SU-DHL-6 (cell line): ENCODE results near the gene KRT2.

Experiments used
- H2AFZ ChIP-seq: fragments of 200-600 bp; sonication (generic); 2 replicates; pipeline ENCODE4 v1.6.1; 2014; ENCODE audit warnings: low read depth, mild to moderate bottlenecking, moderate library complexity, mixed read lengths, antibody characterized with exemption, low read length; ENCODE audit not compliant: severe bottlenecking
- H3F3A ChIP-seq: fragments of 200-600 bp; shearing (Covaris generic); 2 replicates; pipeline ENCODE4 v1.6.0; 2016; ENCODE audit warnings: antibody characterized with exemption, mild to moderate bottlenecking; ENCODE audit not compliant: insufficient read depth
- H3K27ac ChIP-seq: fragments of 200-600 bp; sonication (generic); 2 replicates; pipeline ENCODE4 v1.5.1; 2016; ENCODE audit warnings: low read depth, mild to moderate bottlenecking, low read length, moderate library complexity, mixed read lengths
- H3K27me3 ChIP-seq: fragments of 200-600 bp; sonication (generic), shearing (Covaris generic); 2 replicates; pipeline ENCODE4 v1.6.0; 2014; ENCODE audit warnings: mild to moderate bottlenecking, low read length
- H3K36me3 ChIP-seq: fragments of 200-600 bp; sonication (generic); 2 replicates; pipeline ENCODE4 v1.6.1; 2014; ENCODE audit warnings: mild to moderate bottlenecking, low read length, mixed read lengths
- H3K4me2 ChIP-seq: fragments of 300-600, 200-600 bp; shearing (Covaris generic), sonication (generic); 2 replicates; pipeline ENCODE4 v1.6.0; 2014; ENCODE audit warnings: low read length, low read depth, mild to moderate bottlenecking; ENCODE audit not compliant: poor library complexity, severe bottlenecking
- H3K4me3 ChIP-seq: fragments of 200-600 bp; sonication (generic); 2 replicates; pipeline ENCODE4 v1.5.1; 2014; ENCODE audit warnings: antibody characterized with exemption, low read length, mild to moderate bottlenecking, mixed read lengths; ENCODE audit not compliant: insufficient read depth, poor library complexity, severe bottlenecking
- H3K79me2 ChIP-seq: fragments of 200-600 bp; sonication (generic); 2 replicates; pipeline ENCODE4 v1.6.1; 2014; ENCODE audit warnings: mild to moderate bottlenecking, low read length, moderate library complexity; ENCODE audit not compliant: insufficient read depth
- H3K9ac ChIP-seq: fragments of 200-600 bp; sonication (generic); 2 replicates; pipeline ENCODE4 v1.7.0; 2014; ENCODE audit warnings: mild to moderate bottlenecking, low read length
- H3K9me2 ChIP-seq: fragments of 200-600 bp; sonication (generic); replicated peaks from 2 replicates; pipeline ENCODE4 v1.6.1; 2014; ENCODE audit warnings: low read length; ENCODE audit not compliant: insufficient read depth
- H3K9me3 ChIP-seq: fragments of 200-600 bp; sonication (generic); 2 replicates; pipeline ENCODE4 v1.6.1; 2014; ENCODE audit warnings: low read length, mixed read lengths; ENCODE audit not compliant: insufficient read depth
- H4K20me1 ChIP-seq: fragments of 200-600 bp; sonication (generic); 2 replicates; pipeline ENCODE4 v1.6.1; 2014; ENCODE audit warnings: low read depth, mild to moderate bottlenecking, antibody characterized with exemption, low read length, moderate library complexity, mixed read lengths
- CTCF ChIP-seq: fragments of 200-600 bp; sonication (generic); IDR thresholded peaks from one replicate; pipeline ENCODE4 v1.5.1; 2017; ENCODE audit warnings: antibody characterized with exemption, mild to moderate bottlenecking, low read length, moderate library complexity; ENCODE audit not compliant: insufficient read depth, poor library complexity, severe bottlenecking
- EZH2phosphoT487 ChIP-seq: fragments of 200-600 bp; sonication (generic), shearing (Covaris generic); conservative IDR thresholded peaks from 2 replicates; pipeline ENCODE4 v1.6.1; 2018; ENCODE audit warnings: mild to moderate bottlenecking, antibody characterized with exemption, low read length, moderate library complexity, mixed read lengths

KRT2 gene

GRCh38 chr12:52651726-52652261 lies at the start of gene KRT2:
Gene KRT2, minus strand, starts transcription at chr12:52652211. Its CDS starts 69 bp downstream, at chr12:52652142.
- TF ChIP-seq EZH2phosphoT487, result no peak
- TF ChIP-seq CTCF, result no peak
- Histone ChIP-seq H2AFZ (no peak within 1 kb of the TSS), H3K36me3 (no peaks in the 10 kb centered on the region), H3K9me3 (no peaks in the 10 kb centered on the region), H3K9me2 (no peaks in the 10 kb centered on the region), H3K4me2 (no peak within 1 kb of the TSS), H3K4me3 (no peak within 1 kb of the TSS), H3F3A (no peaks in the 10 kb centered on the region), H3K27ac (no peak within 1 kb of the TSS), H4K20me1 (no peaks in the 10 kb centered on the region), H3K9ac (no peak within 1 kb of the TSS), H3K27me3 (no peaks in the 10 kb centered on the region), H3K79me2 (no peaks in the 10 kb centered on the region)

- H3K9ac ChIP-seq, result no peak overlapping the region
- H3K36me3 ChIP-seq, result no peaks in the 10 kb centered on the region
- no peaks in the 10 kb centered on the region for H3K27me3 ChIP-seq
- no peak overlapping the region for H3K4me3 ChIP-seq
- no peaks in the 10 kb centered on the region for H3K9me2 ChIP-seq
- no peaks in the 10 kb centered on the region for H4K20me1 ChIP-seq
- H3K79me2 ChIP-seq, result no peaks in the 10 kb centered on the region
- no peak overlapping the region for H2AFZ ChIP-seq
- TF ChIP-seq EZH2phosphoT487 (no peak), CTCF (no peak)
- no peak overlapping the region for H3K27ac ChIP-seq
- H3F3A ChIP-seq, result no peaks in the 10 kb centered on the region
- H3K4me2 ChIP-seq, result no peak overlapping the region
- no peaks in the 10 kb centered on the region for H3K9me3 ChIP-seq
Measured at GRCh38 chr12:52701281-52701680, 49.3 kb upstream of the KRT2 start.

DNA sequence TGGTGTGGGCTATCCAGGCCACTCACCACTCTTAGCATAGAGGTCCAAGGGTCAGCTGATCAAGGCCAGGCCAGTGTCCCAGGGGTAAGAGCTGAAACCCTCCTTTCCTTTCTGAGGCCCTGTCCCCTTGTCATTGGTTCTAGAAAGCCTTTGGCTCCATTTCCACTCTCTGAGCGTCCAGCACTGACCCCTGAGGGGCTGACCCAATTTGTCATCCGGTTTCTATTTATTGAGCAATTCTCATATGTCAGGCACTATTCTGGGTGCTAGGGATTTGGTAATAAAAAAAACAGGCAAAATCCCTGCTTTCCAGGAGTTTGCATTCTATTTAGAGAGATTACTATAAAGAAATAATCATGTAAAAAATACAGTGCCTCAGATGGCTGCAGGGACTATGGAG lies 47.9 kb upstream of the KRT2 start:
- H3K9me2 ChIP-seq, result no peaks in the 10 kb centered on the region
- no peaks in the 10 kb centered on the region for H3K27me3 ChIP-seq
- no peak overlapping the region for H3K4me3 ChIP-seq
- no peak overlapping the region for H3K4me2 ChIP-seq
- no peaks in the 10 kb centered on the region for H3F3A ChIP-seq
- no peak overlapping the region for H3K27ac ChIP-seq
- no peaks in the 10 kb centered on the region for H3K9me3 ChIP-seq
- H4K20me1 ChIP-seq, result no peaks in the 10 kb centered on the region
- no peak overlapping the region for H2AFZ ChIP-seq
- H3K9ac ChIP-seq, result no peak overlapping the region
- no peaks in the 10 kb centered on the region for H3K36me3 ChIP-seq
- no peaks in the 10 kb centered on the region for H3K79me2 ChIP-seq
- no peak for TF ChIP-seq EZH2phosphoT487
- no peak for TF ChIP-seq CTCF
